ENCODE results near the gene RNF126.

The RNF126 gene

GRCh38 chr19:662207-662961 lies 630 bp downstream of the RNF126 start:
- DNase-seq (ENCODE audit: low read depth): peak; percentile 59

- DNase-seq (ENCODE audit: low read depth): peak; percentile 40
These were observed 1.4 kb downstream of the RNF126 start for GRCh38 chr19:661427-662196.

GRCh38 chr19:660793-661426 lies 2.1 kb downstream of the RNF126 start:
- DNase-seq (ENCODE audit: low read depth): no peak

- DNase-seq (ENCODE audit: low read depth): peak; percentile 37
These were observed 3.8 kb downstream of the RNF126 start for GRCh38 chr19:658916-659839.

GRCh38 chr19:658059-658839 lies 4.8 kb downstream of the RNF126 start:
- no peak for DNase-seq (ENCODE audit: low read depth)

GRCh38 chr19:657611-658010 lies 5.4 kb downstream of the RNF126 start:
- no peak for DNase-seq (ENCODE audit: low read depth)

- DNase-seq (ENCODE audit: low read depth): no peak
These were observed 6.1 kb downstream of the RNF126 start for GRCh38 chr19:656751-657559.

- no peak for DNase-seq (ENCODE audit: low read depth)
These were observed 7.3 kb downstream of the RNF126 start for GRCh38 chr19:655691-656090.

GRCh38 chr19:653425-653824 lies 9.6 kb downstream of the RNF126 start:
- DNase-seq (ENCODE audit: low read depth): no peak

GRCh38 chr19:652467-653389 lies 10.3 kb downstream of the RNF126 start:
- no peak for DNase-seq (ENCODE audit: low read depth)

- DNase-seq (ENCODE audit: low read depth): no peak
These were observed 11.0 kb downstream of the RNF126 start for GRCh38 chr19:651991-652390.

- no peak for DNase-seq (ENCODE audit: low read depth)
These were observed 11.7 kb downstream of the RNF126 start for GRCh38 chr19:651114-651818.

- DNase-seq (ENCODE audit: low read depth): no peak
These were observed 12.9 kb downstream of the RNF126 start for GRCh38 chr19:650121-650520.

- no peak for DNase-seq (ENCODE audit: low read depth)
These were observed 13.9 kb downstream of the RNF126 start for GRCh38 chr19:648904-649801.

- DNase-seq (ENCODE audit: low read depth): no peak
These were observed 14.7 kb downstream of the RNF126 start for GRCh38 chr19:648305-648704.

- no peak for DNase-seq (ENCODE audit: low read depth)
These were observed 15.3 kb downstream of the RNF126 start for GRCh38 chr19:647566-648284.
